Right atrium auricular region (tissue), 2 donors: ENCODE measurements around the gene AGAP1. TPM values are rescaled to one million over a fixed set of nuclear protein-coding genes. Genes with fewer than 3 reads are reported as not detected.
"Not testable (repeated sequence)": the region's sequence is repeated elsewhere in the genome, so short reads cannot be mapped to it uniquely, and the experiment has no call there.

ENCODE experiments used
- DNase-seq: peaks from one replicate; pipeline ENCODE4 v3.0.0-alpha.2; 2019; ENCODE audit warnings: low spot score
- H3K27ac ChIP-seq, 2 donors: fragments of 200-600 bp; sonication (generic); 1 replicate in 1 of 2; 2 replicates in 1 of 2; pipeline ENCODE4 v1.5.1; 2016 to 2019
- H3K27me3 ChIP-seq, 2 donors: fragments of 200-600 bp; sonication (generic); one replicate each; pipeline versions ENCODE4 v1.5.1 to v1.6.0; 2017 to 2019
- H3K36me3 ChIP-seq: fragments of 200-600 bp; sonication (generic); one replicate; pipeline ENCODE4 v1.5.1; 2016
- H3K4me1 ChIP-seq, 2 donors: fragments of 200-600 bp; sonication (generic); one replicate each; pipeline versions ENCODE4 v1.5.1 to v1.6.0; 2017 to 2019
- H3K4me3 ChIP-seq, 2 donors: fragments of 200-600 bp; sonication (generic); 1 replicate in 1 of 2; 2 replicates in 1 of 2; pipeline ENCODE4 v1.5.1; 2017 to 2019; ENCODE audit warnings: mild to moderate bottlenecking in 1 of 2, moderate library complexity in 1 of 2
- H3K9me3 ChIP-seq, 2 donors: fragments of 200-600 bp; sonication (generic); one replicate each; pipeline ENCODE4 v1.5.1; 2019
- CTCF ChIP-seq, 2 donors: fragments of 200-600 bp; sonication (generic); IDR thresholded peaks; one replicate each; pipeline ENCODE4 v1.5.1; 2019; ENCODE audit warnings: antibody characterized with exemption in 2 of 2
- total RNA-seq, 2 donors: library from RNA; depleted of rRNA; stranded (reverse); fragments of >200 nt; gene quantifications; one replicate each; pipeline ENCODE4 v1.1.0, GENCODE V29; 2016

AGAP1 gene
- total RNA-seq, 2 donors from 2014 or later: 11.6 to 17.2 TPM

GRCh38 chr2:236133410-236134012 is 639.7 kb downstream of the AGAP1 start:
- H3K36me3 ChIP-seq: no peaks in the 10 kb centered on the region
- no peak overlapping the region for H3K27ac ChIP-seq
- H3K4me1 ChIP-seq: no peaks in the 10 kb centered on the region
- H3K4me3 ChIP-seq: no peak overlapping the region
- H3K9me3 ChIP-seq: no peaks in the 10 kb centered on the region
- no peak for TF ChIP-seq CTCF (IDR thresholded peaks at IDR 0.05)
- no peaks in the 10 kb centered on the region for H3K27me3 ChIP-seq
- DNase-seq: no peak

- Histone ChIP-seq H3K27me3 (no peaks in the 10 kb centered on the region), H3K36me3 (no peaks in the 10 kb centered on the region), H3K4me3 (no peak overlapping the region), H3K27ac (no peak overlapping the region), H3K9me3 (no peaks in the 10 kb centered on the region), H3K4me1 (no peaks in the 10 kb centered on the region)
- TF ChIP-seq CTCF (IDR thresholded peaks at IDR 0.05): no peak
- no peak for DNase-seq
Measured at GRCh38 chr2:236136538-236136937, 642.7 kb downstream of the AGAP1 start.

DNA sequence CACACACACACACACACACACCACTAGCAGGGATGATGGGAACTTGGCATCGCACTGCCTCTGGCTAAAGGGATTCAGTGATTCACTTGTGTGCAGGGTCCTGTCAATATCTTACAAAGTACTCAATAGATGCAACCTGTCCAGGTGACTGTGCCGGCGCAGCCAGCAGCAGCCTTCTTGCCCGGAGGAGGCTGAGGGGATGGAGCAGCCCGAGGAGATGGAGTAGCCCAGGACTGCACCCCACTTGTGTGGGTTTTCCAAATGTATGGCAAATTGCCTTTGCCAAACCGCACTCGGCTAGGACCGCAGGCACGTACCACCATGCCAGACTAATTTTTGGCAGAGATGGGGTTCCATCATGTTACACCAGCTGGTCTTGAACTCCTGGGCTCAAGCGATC is 643.2 kb downstream of the AGAP1 start:
- Histone ChIP-seq H3K27me3 (no peaks in the 10 kb centered on the region), H3K4me3 (no peak overlapping the region), H3K27ac (no peak overlapping the region), H3K36me3 (no peaks in the 10 kb centered on the region), H3K9me3 (no peaks in the 10 kb centered on the region), H3K4me1 (no peaks in the 10 kb centered on the region)
- no peak for DNase-seq
- TF ChIP-seq CTCF (IDR thresholded peaks at IDR 0.05): no peak

GRCh38 chr2:236141616-236142015 is 647.8 kb downstream of the AGAP1 start:
- H3K9me3 ChIP-seq, DNase-seq, H3K27me3 ChIP-seq, H3K36me3 ChIP-seq, H3K27ac ChIP-seq, H3K4me1 ChIP-seq, H3K4me3 ChIP-seq: not testable (repeated sequence)

- no peak overlapping the region for H3K27ac ChIP-seq
- no peaks in the 10 kb centered on the region for H3K36me3 ChIP-seq
- no peaks in the 10 kb centered on the region for H3K4me1 ChIP-seq
- H3K4me3 ChIP-seq: no peak overlapping the region
- no peak for TF ChIP-seq CTCF (IDR thresholded peaks at IDR 0.05)
- H3K27me3 ChIP-seq: no peaks in the 10 kb centered on the region
- no peaks in the 10 kb centered on the region for H3K9me3 ChIP-seq
- DNase-seq: no peak
Measured at GRCh38 chr2:236143811-236144210, 650.0 kb downstream of the AGAP1 start.

GRCh38 chr2:236146436-236146835 is 652.6 kb downstream of the AGAP1 start:
- DNase-seq: no peak
- TF ChIP-seq CTCF (IDR thresholded peaks at IDR 0.05): no peak
- Histone ChIP-seq H3K4me3 (no peak overlapping the region), H3K36me3 (no peaks in the 10 kb centered on the region), H3K9me3 (peaks cover 0 to 8% of the 10 kb centered on the region in 2 donors), H3K27ac (no peak overlapping the region), H3K27me3 (no peaks in the 10 kb centered on the region), H3K4me1 (no peaks in the 10 kb centered on the region)
